Neural progenitor cell (in vitro differentiated cells): ENCODE results near the gene CDH20. TPM values are rescaled to one million over a fixed set of nuclear protein-coding genes. Genes with fewer than 3 reads are reported as not detected.

Experiments used
- DNase-seq: peaks from one replicate; pipeline ENCODE4 v3.0.0-alpha.2; 2016; ENCODE audit warnings: low spot score
- H2AFZ ChIP-seq: fragments of 200-600 bp; sonication (generic); replicated peaks from 2 replicates; pipeline ENCODE4 v1.6.1; 2016; ENCODE audit warnings: antibody characterized with exemption
- H3F3A ChIP-seq: fragments of 200-600 bp; sonication (generic); 2 replicates; pipeline ENCODE4 v1.6.1; 2016; ENCODE audit warnings: antibody characterized with exemption, low read depth
- H3K27ac ChIP-seq: fragments of 200-600 bp; sonication (generic); 2 replicates; pipeline ENCODE4 v1.5.1; 2016; ENCODE audit warnings: mild to moderate bottlenecking
- H3K27me3 ChIP-seq: fragments of 200-600 bp; sonication (generic); 2 replicates; pipeline ENCODE4 v1.6.1; 2016; ENCODE audit warnings: mild to moderate bottlenecking, moderate library complexity
- H3K36me3 ChIP-seq: fragments of 200-600 bp; sonication (generic); 2 replicates; pipeline ENCODE4 v1.5.1; 2016
- H3K4me1 ChIP-seq: fragments of 200-600 bp; sonication (generic); 2 replicates; pipeline ENCODE4 v1.6.1; 2016; ENCODE audit warnings: mixed run types
- H3K4me2 ChIP-seq: fragments of 200-600 bp; sonication (generic); 2 replicates; pipeline ENCODE4 v1.6.1; 2016
- H3K4me3 ChIP-seq: fragments of 200-600 bp; sonication (generic); 2 replicates; pipeline ENCODE4 v1.5.1; 2016
- H3K79me2 ChIP-seq: fragments of 200-600 bp; sonication (generic); 2 replicates; pipeline ENCODE4 v1.6.1; 2016; ENCODE audit warnings: low read depth
- H3K9ac ChIP-seq: fragments of 200-600 bp; sonication (generic); 2 replicates; pipeline ENCODE4 v1.6.1; 2016
- H3K9me3 ChIP-seq: fragments of 200-600 bp; sonication (generic); 2 replicates; pipeline ENCODE4 v1.5.1; 2016; ENCODE audit warnings: low read depth
- H4K20me1 ChIP-seq: fragments of 200-600 bp; sonication (generic); 2 replicates; pipeline ENCODE4 v1.6.1; 2016; ENCODE audit warnings: low read depth
- H3K27ac Mint-ChIP-seq: 3 replicates; pipeline ENCODE4 v1.8.0; 2021; ENCODE audit warnings: mixed read lengths
- H3K27me3 Mint-ChIP-seq: 2 replicates; pipeline ENCODE4 v1.8.0; 2022; ENCODE audit warnings: low read depth, mild to moderate bottlenecking, inconsistent platforms, moderate library complexity, mixed read lengths; ENCODE audit not compliant: insufficient read depth
- H3K36me3 Mint-ChIP-seq: 3 replicates; pipeline ENCODE4 v1.8.0; 2021; ENCODE audit warnings: mixed read lengths
- H3K4me1 Mint-ChIP-seq: 3 replicates; pipeline ENCODE4 v1.8.0; 2021; ENCODE audit warnings: mixed read lengths
- H3K4me3 Mint-ChIP-seq: 3 replicates; pipeline ENCODE4 v1.8.0; 2021; ENCODE audit warnings: mild to moderate bottlenecking, moderate library complexity, mixed read lengths
- H3K9me3 Mint-ChIP-seq: 3 replicates; pipeline ENCODE4 v1.8.0; 2020; ENCODE audit warnings: mixed read lengths
- CTCF ChIP-seq: fragments of 200-600 bp; sonication (generic); IDR thresholded peaks from 2 replicates; pipeline ENCODE4 v1.5.1; 2017; ENCODE audit warnings: antibody characterized with exemption, mild to moderate bottlenecking
- EZH2 ChIP-seq: fragments of 200-600 bp; sonication (generic); IDR thresholded peaks from 2 replicates; pipeline ENCODE4 v1.6.1; 2017; ENCODE audit warnings: antibody characterized with exemption, mild to moderate bottlenecking, moderate library complexity
- EZH2phosphoT487 ChIP-seq: fragments of 200-600 bp; sonication (generic); IDR thresholded peaks from 2 replicates; pipeline ENCODE4 v1.6.1; 2017; ENCODE audit warnings: antibody characterized with exemption
- total RNA-seq: library from RNA; depleted of rRNA; stranded (reverse); fragments of >200 nt; gene quantifications from 2 replicates; pipeline ENCODE4 v1.2.3, GENCODE V29; 2015; ENCODE audit warnings: low replicate concordance

The CDH20 gene
- total RNA-seq, 1 donor from 2014 or later = 1.6 TPM

GRCh38 chr18:61583548-61583947 is 250.3 kb downstream of the CDH20 start:
- Histone ChIP-seq H3K9me3 (no peaks in the 10 kb centered on the region), H4K20me1 (no peaks in the 10 kb centered on the region), H3K27me3 (peaks cover 15% of the 10 kb centered on the region), H3K4me1 (no peaks in the 10 kb centered on the region), H3K9ac (no peak overlapping the region), H3K4me2 (no peak overlapping the region), H3K79me2 (no peaks in the 10 kb centered on the region), H3K27ac (no peak overlapping the region), H3K4me3 (no peak overlapping the region), H2AFZ (no peak overlapping the region), H3F3A (no peaks in the 10 kb centered on the region), H3K36me3 (no peaks in the 10 kb centered on the region)
- no peak for DNase-seq
- TF ChIP-seq EZH2 (no peak), CTCF (no peak), EZH2phosphoT487 (no peak)
- H3K36me3 Mint-ChIP-seq = no peaks in the 10 kb centered on the region
- no peak overlapping the region for H3K4me3 Mint-ChIP-seq
- H3K27ac Mint-ChIP-seq = no peak overlapping the region
- H3K27me3 Mint-ChIP-seq = peaks cover 12% of the 10 kb centered on the region
- no peaks in the 10 kb centered on the region for H3K9me3 Mint-ChIP-seq
- peaks cover 24% of the 10 kb centered on the region for H3K4me1 Mint-ChIP-seq

- Mint-ChIP-seq H3K27ac (no peak overlapping the region), H3K4me1 (no peaks in the 10 kb centered on the region), H3K9me3 (no peaks in the 10 kb centered on the region), H3K27me3 (peaks cover 5% of the 10 kb centered on the region), H3K4me3 (no peak overlapping the region), H3K36me3 (no peaks in the 10 kb centered on the region)
- H3K27ac ChIP-seq = no peak overlapping the region
- H2AFZ ChIP-seq = no peak overlapping the region
- H3K27me3 ChIP-seq = peaks cover 6% of the 10 kb centered on the region
- H3K4me3 ChIP-seq = no peak overlapping the region
- H3F3A ChIP-seq = no peaks in the 10 kb centered on the region
- no peaks in the 10 kb centered on the region for H3K9me3 ChIP-seq
- DNase-seq = no peak
- H3K36me3 ChIP-seq = no peaks in the 10 kb centered on the region
- no peak overlapping the region for H3K9ac ChIP-seq
- no peak overlapping the region for H3K4me2 ChIP-seq
- H4K20me1 ChIP-seq = no peaks in the 10 kb centered on the region
- no peaks in the 10 kb centered on the region for H3K79me2 ChIP-seq
- no peak for TF ChIP-seq EZH2
- TF ChIP-seq CTCF = no peak
- H3K4me1 ChIP-seq = no peaks in the 10 kb centered on the region
Observed at GRCh38 chr18:61587865-61588264, 254.6 kb downstream of the CDH20 start.

- Histone ChIP-seq H3K27me3 (no peaks in the 10 kb centered on the region), H3K4me1 (no peaks in the 10 kb centered on the region), H3K4me2 (no peak overlapping the region), H3K4me3 (no peak overlapping the region), H3F3A (no peaks in the 10 kb centered on the region), H2AFZ (no peak overlapping the region), H3K9ac (no peak overlapping the region), H3K79me2 (no peaks in the 10 kb centered on the region), H3K36me3 (no peaks in the 10 kb centered on the region), H4K20me1 (no peaks in the 10 kb centered on the region), H3K9me3 (no peaks in the 10 kb centered on the region), H3K27ac (no peak overlapping the region)
- no peak for DNase-seq
- Mint-ChIP-seq H3K4me1 (no peaks in the 10 kb centered on the region), H3K27me3 (peaks cover 3% of the 10 kb centered on the region), H3K4me3 (no peak overlapping the region), H3K27ac (no peak overlapping the region), H3K36me3 (no peaks in the 10 kb centered on the region), H3K9me3 (no peaks in the 10 kb centered on the region)
- TF ChIP-seq EZH2 (no peak), EZH2phosphoT487 (no peak), CTCF (no peak)
Observed at GRCh38 chr18:61589053-61589723, 256.0 kb downstream of the CDH20 start.
